NCI-H2107 treated with DMSO at 0.1 percent for 48 hours (cell line): ENCODE data around the gene C1orf167.

Source experiments
- DNase-seq: peaks from one replicate; lab custom pipeline; 2025; ENCODE audit not compliant: unreplicated experiment; lab: John Stamatoyannopoulos, UW

Gene C1orf167

GRCh38 chr1:11759791-11760190 lies 2.2 kb upstream of the C1orf167 start:
- DNase-seq: no peak

GRCh38 chr1:11761285-11761684 lies 708 bp upstream of the C1orf167 start:
- DNase-seq: no peak

DNA sequence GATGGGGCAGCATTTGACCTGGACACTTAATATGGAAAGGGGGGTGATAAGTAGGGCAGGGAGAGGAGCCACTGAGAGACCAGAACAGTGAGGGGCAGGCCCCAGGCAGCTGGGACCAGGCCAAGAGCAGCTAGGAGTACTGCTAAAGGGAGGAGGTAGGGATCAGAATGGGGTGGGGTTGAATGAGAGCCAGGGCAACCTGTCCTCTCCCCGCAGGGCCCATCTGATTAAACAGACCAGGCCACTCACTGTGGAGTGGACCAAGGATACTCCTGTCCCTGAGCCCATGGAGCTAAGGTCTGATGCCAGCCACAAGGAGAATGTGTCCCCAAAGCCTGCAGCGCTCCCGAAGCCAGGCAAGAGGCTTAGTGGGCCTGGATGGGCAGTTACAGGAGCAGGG lies 2.1 kb downstream of the C1orf167 start:
- DNase-seq: no peak

DNA sequence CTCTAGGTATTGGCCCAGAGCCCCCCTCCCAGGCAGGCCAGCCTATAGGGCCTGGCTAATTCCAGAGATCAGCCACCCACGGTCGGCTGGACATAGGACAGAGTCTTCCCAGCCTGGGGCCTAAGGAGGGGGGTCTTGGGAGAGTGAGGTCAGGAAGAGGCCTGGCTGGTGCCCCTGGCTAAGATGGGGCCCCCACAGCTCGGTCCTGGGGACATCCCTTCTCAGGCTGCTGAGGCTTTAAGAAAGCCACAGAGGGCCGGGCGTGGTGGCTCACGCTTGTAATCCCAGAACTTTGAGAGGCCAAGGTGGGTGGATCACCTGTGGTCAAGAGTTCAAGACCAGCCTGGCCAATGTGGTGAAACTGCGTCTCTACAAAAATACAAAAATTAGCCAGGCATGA lies 2.5 kb downstream of the C1orf167 start:
- DNase-seq: no peak

- no peak for DNase-seq
These were observed 3.9 kb downstream of the C1orf167 start for GRCh38 chr1:11765661-11766428.

GRCh38 chr1:11766429-11766776 lies 4.4 kb downstream of the C1orf167 start:
- no peak for DNase-seq

- no peak for DNase-seq
These were observed 6.1 kb downstream of the C1orf167 start for GRCh38 chr1:11767922-11768704.

GRCh38 chr1:11768821-11769220 lies 6.8 kb downstream of the C1orf167 start:
- DNase-seq: no peak

GRCh38 chr1:11769274-11769673 lies 7.3 kb downstream of the C1orf167 start:
- no peak for DNase-seq

- no peak for DNase-seq
These were observed 8.0 kb downstream of the C1orf167 start for GRCh38 chr1:11770011-11770410.

GRCh38 chr1:11771481-11772043 lies 9.6 kb downstream of the C1orf167 start:
- DNase-seq: no peak

DNA sequence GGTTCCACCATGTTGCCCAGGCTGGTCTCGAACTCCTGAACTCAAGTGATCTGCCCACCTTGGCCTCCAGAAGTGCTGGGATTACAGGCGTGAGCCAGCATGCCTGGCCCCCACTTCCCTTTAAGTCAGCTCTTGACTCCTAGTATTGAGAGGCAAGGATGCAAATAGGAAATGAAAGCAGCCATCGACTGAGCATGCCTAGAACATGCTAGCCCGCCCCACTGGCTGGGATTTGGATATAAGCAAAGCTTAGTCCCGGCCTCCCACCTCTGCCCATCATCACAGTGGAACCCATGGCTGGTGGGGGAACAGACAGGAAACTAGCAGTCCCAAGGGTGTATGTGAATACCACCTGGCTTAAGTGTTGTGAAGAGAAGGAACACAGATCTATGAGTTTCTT lies 10.5 kb downstream of the C1orf167 start:
- DNase-seq: no peak

DNA sequence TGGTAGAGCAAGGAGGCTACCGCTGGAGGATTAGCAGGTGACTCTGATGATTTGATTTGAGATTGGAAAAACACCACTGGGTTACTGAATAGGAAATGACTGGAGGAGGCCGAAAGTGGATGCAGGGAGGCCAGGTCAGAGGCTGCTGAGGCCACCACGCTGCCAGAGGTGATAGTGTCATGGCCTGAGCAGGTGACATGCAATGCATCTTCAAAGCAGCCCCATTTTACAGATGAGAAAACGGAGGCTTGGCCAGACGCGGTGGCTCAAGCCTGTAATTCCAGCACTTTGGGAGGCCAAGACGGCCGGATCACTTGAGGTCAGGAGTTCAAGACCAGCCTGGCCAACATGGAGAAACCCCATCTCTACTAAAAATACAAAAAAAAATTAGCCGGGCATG lies 12.8 kb downstream of the C1orf167 start:
- no peak for DNase-seq

DNA sequence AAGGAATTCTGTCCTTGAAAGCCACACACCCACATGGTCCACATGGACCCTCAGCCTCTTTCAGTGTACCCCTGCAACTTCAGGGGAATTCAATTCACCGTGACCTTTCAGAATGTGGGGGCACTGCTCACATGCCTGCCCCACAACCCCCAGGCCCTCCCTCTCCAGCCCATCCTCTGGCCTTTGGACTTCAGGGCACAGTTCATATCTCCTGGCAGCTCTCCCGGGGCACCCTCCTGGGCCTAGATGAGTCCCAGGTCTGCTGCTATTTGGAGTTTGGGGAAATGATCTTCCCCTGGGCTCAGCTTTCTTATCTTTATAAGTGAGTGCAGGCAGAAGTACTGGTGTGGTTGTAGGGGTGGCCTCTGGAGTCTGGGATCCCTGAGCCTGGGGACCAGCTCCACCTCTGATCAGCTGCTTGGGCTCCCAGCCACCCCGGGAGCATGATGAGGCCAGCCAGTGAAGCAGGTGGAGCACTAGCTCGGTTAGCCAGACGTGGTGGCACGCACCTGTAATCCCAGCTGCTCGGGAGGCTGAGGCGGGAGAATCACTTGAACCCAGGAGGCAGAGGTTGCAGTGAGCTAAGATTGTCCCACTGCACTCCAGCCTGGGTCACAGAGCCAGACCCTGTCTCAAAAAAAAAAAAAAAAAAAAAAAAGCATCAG lies 15.8 kb downstream of the C1orf167 start:
- no peak for DNase-seq

DNA sequence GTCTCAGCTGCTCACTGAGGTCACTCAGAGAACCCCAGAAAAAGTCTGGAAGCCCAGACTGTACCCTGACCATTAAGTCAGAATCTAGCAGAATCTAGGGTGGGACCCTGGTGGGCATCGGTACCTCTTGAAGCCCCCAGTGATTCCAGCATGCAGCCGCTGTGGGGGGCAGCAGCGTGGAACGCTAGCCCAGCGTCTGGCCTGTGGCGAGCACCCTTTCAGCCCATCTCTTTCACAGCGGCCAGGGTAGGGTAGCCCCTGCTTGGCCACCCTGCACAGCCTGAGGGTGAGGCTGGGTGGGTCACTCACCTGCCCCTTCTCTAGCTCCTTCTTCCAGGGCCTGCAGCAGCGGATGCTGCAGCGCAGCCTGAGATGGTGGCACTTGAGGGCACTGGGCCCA lies 16.3 kb downstream of the C1orf167 start:
- no peak for DNase-seq

GRCh38 chr1:11778844-11779623 lies 17.0 kb downstream of the C1orf167 start:
- DNase-seq: no peak

DNA sequence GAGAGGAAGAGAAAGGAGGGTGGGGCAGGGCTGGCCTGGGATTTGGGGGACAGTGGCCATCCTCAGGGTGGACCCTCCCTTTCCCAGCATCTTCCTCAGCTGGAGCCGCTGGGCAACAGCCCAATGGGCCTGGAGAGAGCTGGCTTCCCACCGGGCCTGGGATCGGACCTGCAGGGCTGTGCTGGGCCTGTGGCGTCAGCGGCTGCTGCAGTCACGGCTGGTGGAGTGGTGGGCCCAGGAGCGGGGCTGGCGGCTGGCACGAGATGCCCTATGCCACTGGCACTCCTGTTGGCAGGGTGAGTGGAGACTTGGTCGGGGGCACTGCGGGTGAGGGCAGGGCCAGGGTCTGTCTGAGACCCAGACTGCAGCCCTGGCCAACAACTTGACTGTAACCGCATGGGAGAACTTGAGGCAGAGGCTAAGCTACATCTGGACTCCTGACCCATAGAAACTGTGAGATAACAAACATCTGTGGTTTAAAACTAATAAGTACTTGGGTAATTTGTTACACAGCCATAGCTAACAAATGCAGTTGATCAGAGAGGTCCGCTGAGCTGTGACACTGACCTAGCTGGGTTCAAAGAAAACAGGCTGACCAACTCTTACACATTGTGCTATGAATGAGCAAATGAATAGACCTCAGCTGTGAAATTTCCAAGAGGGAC lies 17.9 kb downstream of the C1orf167 start:
- no peak for DNase-seq

GRCh38 chr1:11780380-11781147 lies 18.6 kb downstream of the C1orf167 start:
- no peak for DNase-seq

DNA sequence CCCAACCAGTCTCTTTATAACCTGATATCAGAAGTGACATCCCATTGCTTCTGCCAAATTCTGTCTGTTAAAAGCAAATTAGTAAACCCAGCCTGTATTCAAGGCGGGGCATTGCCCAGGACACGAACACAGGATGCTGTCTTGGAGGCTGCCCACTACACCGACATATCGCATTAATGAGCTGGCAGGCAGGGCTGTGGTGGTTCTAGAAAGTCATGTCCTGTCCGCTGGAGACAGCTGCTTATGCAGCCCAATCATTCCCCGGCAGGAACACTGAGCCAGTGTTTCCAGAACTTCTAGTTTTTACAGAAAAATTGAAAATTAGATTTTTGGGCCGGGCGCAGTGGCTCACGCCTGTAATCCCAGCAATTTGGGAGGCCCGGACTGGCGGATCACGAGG lies 19.3 kb downstream of the C1orf167 start:
- DNase-seq: no peak
